GM12874 (cell line): Measurements from ENCODE around the gene STAT1.

ENCODE experiments used
- CTCF ChIP-seq: IDR thresholded peaks from 2 replicates; pipeline ENCODE4 v1.5.1; 2011; ENCODE audit warnings: low read depth, mild to moderate bottlenecking, control low read depth, low read length, moderate library complexity; ENCODE audit not compliant: insufficient read depth

Gene STAT1

GRCh38 chr2:190996947-190997346 is 17.0 kb downstream of the STAT1 start:
- no peak for TF ChIP-seq CTCF

DNA sequence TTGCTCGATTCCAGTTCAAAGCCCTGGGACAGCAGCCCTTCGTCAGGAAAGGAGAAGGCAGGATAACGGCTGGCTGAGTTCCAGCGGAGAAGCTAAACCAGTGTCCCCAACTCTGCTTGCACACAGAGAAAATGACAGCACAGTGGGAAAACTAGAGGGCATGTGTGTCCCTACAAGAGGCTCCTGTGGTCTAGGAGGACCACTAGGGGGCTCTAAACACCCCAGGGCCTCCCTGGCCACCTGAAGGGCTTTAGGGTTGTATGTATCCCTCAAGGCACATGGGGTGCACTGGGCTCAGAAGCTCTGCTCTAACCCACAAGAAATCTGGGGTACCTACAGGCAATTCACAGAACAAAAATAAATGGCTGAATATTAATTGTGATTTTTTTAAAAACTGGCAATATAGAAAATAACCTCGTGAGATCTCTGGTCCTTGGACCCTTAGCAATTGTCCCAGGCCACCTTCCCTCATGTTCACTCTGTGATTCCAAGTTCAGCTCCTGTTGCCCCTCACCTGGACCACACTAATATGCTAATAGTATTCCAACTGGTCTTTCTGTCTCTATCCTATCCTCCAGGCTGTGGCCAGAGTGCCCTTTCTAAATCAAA is 17.5 kb downstream of the STAT1 start:
- TF ChIP-seq CTCF, result peak; percentile 65

- TF ChIP-seq CTCF, result no peak
These were observed 19.8 kb downstream of the STAT1 start for GRCh38 chr2:190994148-190994547.

GRCh38 chr2:190993292-190993643 is 20.7 kb downstream of the STAT1 start:
- TF ChIP-seq CTCF, result no peak

- no peak for TF ChIP-seq CTCF
These were observed 23.8 kb downstream of the STAT1 start for GRCh38 chr2:190990132-190990531.

DNA sequence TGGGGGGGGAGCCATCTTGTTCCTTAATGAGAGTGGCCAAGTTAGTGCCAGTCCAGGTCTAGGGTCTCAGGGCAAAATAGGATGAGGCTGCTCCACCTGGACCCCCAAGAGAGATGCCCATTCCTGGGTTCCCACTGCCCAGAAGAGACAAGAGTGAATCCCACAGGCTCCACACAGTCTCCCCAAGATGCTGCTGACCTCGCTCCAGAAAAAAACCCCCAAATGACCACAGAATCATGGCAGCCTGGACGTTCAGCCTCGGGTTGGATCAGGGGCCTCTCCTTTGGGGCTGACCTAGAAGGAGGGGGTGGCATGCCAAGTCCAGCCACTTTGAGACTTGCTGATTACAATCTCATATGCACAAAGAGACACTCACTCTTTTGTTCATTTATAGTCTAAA is 25.1 kb downstream of the STAT1 start:
- no peak for TF ChIP-seq CTCF

DNA sequence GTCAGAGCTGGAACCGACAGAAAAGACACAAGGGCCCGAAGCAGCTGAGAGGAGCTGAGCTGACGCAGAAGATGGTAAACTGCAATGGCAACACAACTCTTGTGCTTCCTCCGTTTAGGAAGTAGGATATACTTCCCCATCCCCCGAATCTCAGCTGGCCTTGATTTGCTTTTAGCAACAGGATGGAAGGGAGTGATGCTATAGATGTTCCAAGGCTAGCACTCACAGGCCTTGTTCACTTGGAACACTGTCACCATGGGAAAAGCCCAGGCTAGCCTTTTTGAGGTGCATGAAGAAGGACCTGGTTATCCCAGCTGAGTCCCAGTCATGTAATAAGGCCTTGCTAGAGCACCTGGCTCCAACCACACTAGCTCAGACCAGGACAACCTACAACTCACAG is 26.0 kb downstream of the STAT1 start:
- no peak for TF ChIP-seq CTCF
